Measurements from ENCODE around the gene HIPK4. TPM values are rescaled to one million over a fixed set of nuclear protein-coding genes. Genes with fewer than 3 reads are reported as not detected.

HIPK4 gene
- total and polyA plus RNA-seq, 2 experiments from 2014 or later = 0.21 to 0.52 TPM

DNA sequence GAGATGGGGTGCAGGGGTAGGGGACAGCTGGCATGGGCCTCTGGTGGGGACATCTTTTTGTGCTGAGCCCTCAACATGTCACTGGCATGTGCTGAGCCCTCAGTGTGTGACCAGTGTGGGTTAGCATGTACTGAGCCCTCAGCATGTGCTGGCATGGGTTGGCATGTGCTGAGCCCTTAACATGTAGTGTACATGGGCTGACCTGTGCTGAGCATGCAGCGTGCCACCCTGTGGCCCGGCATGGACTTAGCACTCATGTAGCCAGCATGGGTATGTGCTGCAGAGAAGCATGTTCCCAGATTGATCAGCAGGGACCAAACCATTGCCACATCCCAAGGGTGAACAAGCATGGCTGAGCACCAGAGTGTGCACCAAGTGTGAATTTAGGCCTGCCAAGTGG, 11.5 kb downstream of the HIPK4 start (continued):
- TF ChIP-seq, protein P1, sequence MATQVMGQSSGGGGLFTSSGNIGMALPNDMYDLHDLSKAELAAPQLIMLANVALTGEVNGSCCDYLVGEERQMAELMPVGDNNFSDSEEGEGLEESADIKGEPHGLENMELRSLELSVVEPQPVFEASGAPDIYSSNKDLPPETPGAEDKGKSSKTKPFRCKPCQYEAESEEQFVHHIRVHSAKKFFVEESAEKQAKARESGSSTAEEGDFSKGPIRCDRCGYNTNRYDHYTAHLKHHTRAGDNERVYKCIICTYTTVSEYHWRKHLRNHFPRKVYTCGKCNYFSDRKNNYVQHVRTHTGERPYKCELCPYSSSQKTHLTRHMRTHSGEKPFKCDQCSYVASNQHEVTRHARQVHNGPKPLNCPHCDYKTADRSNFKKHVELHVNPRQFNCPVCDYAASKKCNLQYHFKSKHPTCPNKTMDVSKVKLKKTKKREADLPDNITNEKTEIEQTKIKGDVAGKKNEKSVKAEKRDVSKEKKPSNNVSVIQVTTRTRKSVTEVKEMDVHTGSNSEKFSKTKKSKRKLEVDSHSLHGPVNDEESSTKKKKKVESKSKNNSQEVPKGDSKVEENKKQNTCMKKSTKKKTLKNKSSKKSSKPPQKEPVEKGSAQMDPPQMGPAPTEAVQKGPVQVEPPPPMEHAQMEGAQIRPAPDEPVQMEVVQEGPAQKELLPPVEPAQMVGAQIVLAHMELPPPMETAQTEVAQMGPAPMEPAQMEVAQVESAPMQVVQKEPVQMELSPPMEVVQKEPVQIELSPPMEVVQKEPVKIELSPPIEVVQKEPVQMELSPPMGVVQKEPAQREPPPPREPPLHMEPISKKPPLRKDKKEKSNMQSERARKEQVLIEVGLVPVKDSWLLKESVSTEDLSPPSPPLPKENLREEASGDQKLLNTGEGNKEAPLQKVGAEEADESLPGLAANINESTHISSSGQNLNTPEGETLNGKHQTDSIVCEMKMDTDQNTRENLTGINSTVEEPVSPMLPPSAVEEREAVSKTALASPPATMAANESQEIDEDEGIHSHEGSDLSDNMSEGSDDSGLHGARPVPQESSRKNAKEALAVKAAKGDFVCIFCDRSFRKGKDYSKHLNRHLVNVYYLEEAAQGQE (IDR thresholded peaks at IDR 0.05; ENCODE audit: unreplicated experiment) = no peak
- no peak for TF ChIP-seq EZH2 (IDR thresholded peaks at IDR 0.05; ENCODE audit: low read depth, unreplicated experiment)

DNA sequence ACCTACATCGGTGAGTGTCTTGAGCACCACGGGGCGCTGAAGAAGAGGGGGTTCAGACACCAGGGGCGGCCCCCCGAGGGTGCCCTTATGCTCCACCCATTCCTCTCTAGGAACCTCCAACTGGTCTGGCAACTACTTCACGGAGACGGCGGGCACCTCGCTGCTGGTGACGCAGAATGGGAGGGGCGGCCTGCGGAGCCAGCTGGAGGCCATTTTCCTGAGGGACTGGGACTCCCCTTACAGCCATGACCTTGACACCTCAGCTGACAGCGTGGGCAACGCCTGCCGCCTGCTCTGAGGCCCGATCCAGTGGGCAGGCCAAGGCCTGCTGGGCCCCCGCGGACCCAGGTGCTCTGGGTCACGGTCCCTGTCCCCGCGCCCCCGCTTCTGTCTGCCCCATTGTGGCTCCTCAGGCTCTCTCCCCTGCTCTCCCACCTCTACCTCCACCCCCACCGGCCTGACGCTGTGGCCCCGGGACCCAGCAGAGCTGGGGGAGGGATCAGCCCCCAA, 12.1 kb downstream of the HIPK4 start:
- Histone ChIP-seq H3K79me2 (replicated peaks; ENCODE audit: insufficient read depth) (no peaks in the 10 kb centered on the region), H4K20me1 (replicated peaks; ENCODE audit: insufficient read depth) (no peaks in the 10 kb centered on the region), H3K36me3 (ENCODE audit: insufficient read depth) (peaks cover 7% of the 10 kb centered on the region; the same call in 1 of the 2 replicates), H3K4me3 (no peak overlapping the region), H3K4me1 (ENCODE audit: insufficient read depth) (no peaks in the 10 kb centered on the region), H3F3A (replicated peaks; ENCODE audit: low read depth) (no peaks in the 10 kb centered on the region), H3K27ac (ENCODE audit: low read depth) (no peak overlapping the region), H2AFZ (no peak overlapping the region), H3K9me2 (ENCODE audit: insufficient read depth) (no peaks in the 10 kb centered on the region), H3K4me2 (no peak overlapping the region), H3K27me3 (ENCODE audit: insufficient read depth) (no peaks in the 10 kb centered on the region)
- H3K9me3 Mint-ChIP-seq = no peaks in the 10 kb centered on the region
- ATAC-seq (no peak), DNase-seq (ENCODE audit: low spot score) (no peak)
- H3K27me3 Mint-ChIP-seq (ENCODE audit: insufficient read depth, low read depth, poor library complexity) = peaks cover 7% of the 10 kb centered on the region
- no peaks in the 10 kb centered on the region for H3K4me1 Mint-ChIP-seq
- peaks cover 40% of the 10 kb centered on the region for H3K36me3 Mint-ChIP-seq (ENCODE audit: low read depth)
- no peak overlapping the region for H3K27ac Mint-ChIP-seq
- TF ChIP-seq ZNF114 (CRISPR knock-in tag; IDR thresholded peaks at IDR 0.05) (no peak), EZH2phosphoT487 (IDR thresholded peaks at IDR 0.05; ENCODE audit: unreplicated experiment) (no peak)
- no peak overlapping the region for H3K4me3 Mint-ChIP-seq

DNA sequence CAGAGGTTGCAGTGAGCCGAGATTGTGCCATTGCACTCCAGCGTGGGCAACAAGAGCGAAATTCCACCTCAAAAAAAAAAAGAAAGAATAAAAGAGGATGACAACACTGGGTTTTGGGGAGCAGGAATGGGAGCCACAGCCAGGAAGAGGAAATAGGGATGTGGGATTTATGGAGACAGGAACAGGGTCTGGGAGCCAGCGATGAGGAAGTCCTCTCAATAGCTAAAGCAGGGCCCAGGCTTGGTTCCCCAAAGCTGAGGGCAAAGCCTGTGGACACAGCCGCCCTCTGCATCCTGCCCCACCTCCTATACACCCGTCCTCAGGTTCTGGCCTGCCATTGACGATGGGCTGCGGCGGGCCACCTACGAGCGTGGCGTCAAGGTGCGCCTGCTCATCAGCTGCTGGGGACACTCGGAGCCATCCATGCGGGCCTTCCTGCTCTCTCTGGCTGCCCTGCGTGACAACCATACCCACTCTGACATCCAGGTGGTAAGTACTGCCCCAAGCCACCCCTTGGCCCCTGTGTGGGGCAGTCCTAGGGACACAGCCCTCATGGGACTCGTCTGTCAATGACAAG, 13.6 kb downstream of the HIPK4 start:
- H3K27ac ChIP-seq (ENCODE audit: low read depth) = no peak overlapping the region
- H3K4me3 ChIP-seq = no peak overlapping the region
- no peaks in the 10 kb centered on the region for H3F3A ChIP-seq (replicated peaks; ENCODE audit: low read depth)
- H3K4me2 ChIP-seq = no peak overlapping the region
- no peaks in the 10 kb centered on the region for H4K20me1 ChIP-seq (replicated peaks; ENCODE audit: insufficient read depth)
- Mint-ChIP-seq H3K4me1 (no peaks in the 10 kb centered on the region), H3K4me3 (no peak overlapping the region), H3K27ac (no peak overlapping the region), H3K36me3 (ENCODE audit: low read depth) (peaks cover 55% of the 10 kb centered on the region), H3K27me3 (ENCODE audit: insufficient read depth, low read depth, poor library complexity) (peaks cover 5% of the 10 kb centered on the region), H3K9me3 (no peaks in the 10 kb centered on the region)
- H3K9me2 ChIP-seq (ENCODE audit: insufficient read depth) = no peaks in the 10 kb centered on the region
- H3K4me1 ChIP-seq (ENCODE audit: insufficient read depth) = no peaks in the 10 kb centered on the region
- DNase-seq (ENCODE audit: low spot score) (no peak), ATAC-seq (no peak)
- no peak overlapping the region for H2AFZ ChIP-seq
- no peaks in the 10 kb centered on the region for H3K27me3 ChIP-seq (ENCODE audit: insufficient read depth)
- H3K79me2 ChIP-seq (replicated peaks; ENCODE audit: insufficient read depth) = no peaks in the 10 kb centered on the region
- peaks cover 7% of the 10 kb centered on the region; the same call in 1 of the 2 replicates for H3K36me3 ChIP-seq (ENCODE audit: insufficient read depth)
- TF ChIP-seq EZH2phosphoT487 (IDR thresholded peaks at IDR 0.05; ENCODE audit: unreplicated experiment) (no peak), CREB1 (CRISPR knock-in tag; IDR thresholded peaks at IDR 0.05; ENCODE audit: low read depth) (no peak), ZNF331 (CRISPR knock-in tag; IDR thresholded peaks at IDR 0.05; ENCODE audit: low read depth) (no peak), POLR2AphosphoS5 (IDR thresholded peaks at IDR 0.05; ENCODE audit: low read depth) (no peak), JUNB (IDR thresholded peaks at IDR 0.05; ENCODE audit: unreplicated experiment) (no peak)
- TF ChIP-seq, protein P2, sequence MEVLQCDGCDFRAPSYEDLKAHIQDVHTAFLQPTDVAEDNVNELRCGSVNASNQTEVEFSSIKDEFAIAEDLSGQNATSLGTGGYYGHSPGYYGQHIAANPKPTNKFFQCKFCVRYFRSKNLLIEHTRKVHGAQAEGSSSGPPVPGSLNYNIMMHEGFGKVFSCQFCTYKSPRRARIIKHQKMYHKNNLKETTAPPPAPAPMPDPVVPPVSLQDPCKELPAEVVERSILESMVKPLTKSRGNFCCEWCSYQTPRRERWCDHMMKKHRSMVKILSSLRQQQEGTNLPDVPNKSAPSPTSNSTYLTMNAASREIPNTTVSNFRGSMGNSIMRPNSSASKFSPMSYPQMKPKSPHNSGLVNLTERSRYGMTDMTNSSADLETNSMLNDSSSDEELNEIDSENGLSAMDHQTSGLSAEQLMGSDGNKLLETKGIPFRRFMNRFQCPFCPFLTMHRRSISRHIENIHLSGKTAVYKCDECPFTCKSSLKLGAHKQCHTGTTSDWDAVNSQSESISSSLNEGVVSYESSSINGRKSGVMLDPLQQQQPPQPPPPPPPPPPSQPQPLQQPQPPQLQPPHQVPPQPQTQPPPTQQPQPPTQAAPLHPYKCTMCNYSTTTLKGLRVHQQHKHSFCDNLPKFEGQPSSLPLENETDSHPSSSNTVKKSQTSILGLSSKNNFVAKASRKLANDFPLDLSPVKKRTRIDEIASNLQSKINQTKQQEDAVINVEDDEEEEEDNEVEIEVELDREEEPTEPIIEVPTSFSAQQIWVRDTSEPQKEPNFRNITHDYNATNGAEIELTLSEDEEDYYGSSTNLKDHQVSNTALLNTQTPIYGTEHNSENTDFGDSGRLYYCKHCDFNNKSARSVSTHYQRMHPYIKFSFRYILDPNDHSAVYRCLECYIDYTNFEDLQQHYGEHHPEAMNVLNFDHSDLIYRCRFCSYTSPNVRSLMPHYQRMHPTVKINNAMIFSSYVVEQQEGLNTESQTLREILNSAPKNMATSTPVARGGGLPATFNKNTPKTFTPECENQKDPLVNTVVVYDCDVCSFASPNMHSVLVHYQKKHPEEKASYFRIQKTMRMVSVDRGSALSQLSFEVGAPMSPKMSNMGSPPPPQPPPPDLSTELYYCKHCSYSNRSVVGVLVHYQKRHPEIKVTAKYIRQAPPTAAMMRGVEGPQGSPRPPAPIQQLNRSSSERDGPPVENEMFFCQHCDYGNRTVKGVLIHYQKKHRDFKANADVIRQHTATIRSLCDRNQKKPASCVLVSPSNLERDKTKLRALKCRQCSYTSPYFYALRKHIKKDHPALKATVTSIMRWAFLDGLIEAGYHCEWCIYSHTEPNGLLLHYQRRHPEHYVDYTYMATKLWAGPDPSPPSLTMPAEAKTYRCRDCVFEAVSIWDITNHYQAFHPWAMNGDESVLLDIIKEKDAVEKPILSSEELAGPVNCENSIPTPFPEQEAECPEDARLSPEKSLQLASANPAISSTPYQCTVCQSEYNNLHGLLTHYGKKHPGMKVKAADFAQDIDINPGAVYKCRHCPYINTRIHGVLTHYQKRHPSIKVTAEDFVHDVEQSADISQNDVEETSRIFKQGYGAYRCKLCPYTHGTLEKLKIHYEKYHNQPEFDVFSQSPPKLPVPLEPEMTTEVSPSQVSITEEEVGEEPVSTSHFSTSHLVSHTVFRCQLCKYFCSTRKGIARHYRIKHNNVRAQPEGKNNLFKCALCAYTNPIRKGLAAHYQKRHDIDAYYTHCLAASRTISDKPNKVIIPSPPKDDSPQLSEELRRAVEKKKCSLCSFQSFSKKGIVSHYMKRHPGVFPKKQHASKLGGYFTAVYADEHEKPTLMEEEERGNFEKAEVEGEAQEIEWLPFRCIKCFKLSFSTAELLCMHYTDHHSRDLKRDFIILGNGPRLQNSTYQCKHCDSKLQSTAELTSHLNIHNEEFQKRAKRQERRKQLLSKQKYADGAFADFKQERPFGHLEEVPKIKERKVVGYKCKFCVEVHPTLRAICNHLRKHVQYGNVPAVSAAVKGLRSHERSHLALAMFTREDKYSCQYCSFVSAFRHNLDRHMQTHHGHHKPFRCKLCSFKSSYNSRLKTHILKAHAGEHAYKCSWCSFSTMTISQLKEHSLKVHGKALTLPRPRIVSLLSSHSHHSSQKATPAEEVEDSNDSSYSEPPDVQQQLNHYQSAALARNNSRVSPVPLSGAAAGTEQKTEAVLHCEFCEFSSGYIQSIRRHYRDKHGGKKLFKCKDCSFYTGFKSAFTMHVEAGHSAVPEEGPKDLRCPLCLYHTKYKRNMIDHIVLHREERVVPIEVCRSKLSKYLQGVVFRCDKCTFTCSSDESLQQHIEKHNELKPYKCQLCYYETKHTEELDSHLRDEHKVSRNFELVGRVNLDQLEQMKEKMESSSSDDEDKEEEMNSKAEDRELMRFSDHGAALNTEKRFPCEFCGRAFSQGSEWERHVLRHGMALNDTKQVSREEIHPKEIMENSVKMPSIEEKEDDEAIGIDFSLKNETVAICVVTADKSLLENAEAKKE (CRISPR knock-in tag; IDR thresholded peaks at IDR 0.05) = no peak
